Aorta (tissue), 5 donors: ENCODE results near the gene METTL26. TPM values are rescaled to one million over a fixed set of nuclear protein-coding genes. Genes with fewer than 3 reads are reported as not detected.

ENCODE experiments used
- ATAC-seq: fragments of 200-7000 bp; cut with Tn5 transposase; one replicate; pipeline ENCODE4 v1.9.1; 2022; ENCODE audit warnings: moderate library complexity; ENCODE audit not compliant: low FRiP score
- DNase-seq, 2 donors: peaks; one replicate each; pipeline ENCODE4 v3.0.0-alpha.2; 2020
- H3K27ac ChIP-seq, 2 donors: one replicate each; pipeline ENCODE4 v1.5.1; 2013; ENCODE audit warnings: low read length in 2 of 2, mild to moderate bottlenecking in 2 of 2, moderate library complexity in 2 of 2, control low read depth in 1 of 2, inconsistent platforms in 1 of 2, low read depth in 1 of 2
- H3K27me3 ChIP-seq, 2 donors: one replicate each; pipeline ENCODE4 v1.6.1; 2013; ENCODE audit warnings: control low read depth in 1 of 2, low read length in 1 of 2, mild to moderate bottlenecking in 1 of 2, moderate library complexity in 1 of 2; ENCODE audit not compliant: insufficient read depth in 2 of 2, control insufficient read depth in 1 of 2
- H3K36me3 ChIP-seq, 2 donors: one replicate each; pipeline ENCODE4 v1.6.1; 2013; ENCODE audit warnings: control low read depth in 1 of 2, low read length in 1 of 2, mild to moderate bottlenecking in 1 of 2; ENCODE audit not compliant: insufficient read depth in 2 of 2, control insufficient read depth in 1 of 2
- H3K4me1 ChIP-seq, 2 donors: one replicate each; pipeline ENCODE4 v1.6.1; 2013; ENCODE audit warnings: low read length in 2 of 2, control low read depth in 1 of 2, mild to moderate bottlenecking in 1 of 2, moderate library complexity in 1 of 2; ENCODE audit not compliant: insufficient read depth in 2 of 2, control insufficient read depth in 1 of 2
- H3K4me3 ChIP-seq, 2 donors: one replicate each; pipeline ENCODE4 v1.5.1; 2013; ENCODE audit warnings: low read length in 2 of 2, control low read depth in 1 of 2, mild to moderate bottlenecking in 1 of 2
- H3K9me3 ChIP-seq: one replicate; pipeline ENCODE4 v1.6.1; 2013; ENCODE audit warnings: mild to moderate bottlenecking, low read length; ENCODE audit not compliant: control insufficient read depth
- WGBS, 2 donors: extraction: QIAGEN DNeasy Blood & Tissue Kit; methylation state at CpG; one replicate each; pipeline ENCODE4 v1.1.7; 2013; 5-methylcytosine and 5-hydroxymethylcytosine counted together
- intact Hi-C, 2 donors: fragments of 100-400 bp; cut with DNase I; formaldehyde crosslinking; loops; one replicate each; pipeline versions ENCODE4 v1.14.2 to v1.15.0; 2022
- polyA plus RNA-seq, 2 donors: library from polyadenylated mRNA; stranded (reverse); fragments of 200-250 nt; gene quantifications; one replicate each; pipeline ENCODE4 v1.2.3, GENCODE V29; 2013
- total RNA-seq, 2 donors: library from RNA; stranded (reverse); fragmentation: NEBNext Ultra II Directional; extraction: Animal tissue kit (Norgen Biotek cat#: 25700); gene quantifications; one replicate each; pipeline ENCODE4 v1.2.1, GENCODE V29; 2021
- donor health status: healthy with polysubstance abuse.
- donor health status: Bipolar disorder and iron deficiency.
- donor health status: DM: no; HTN: no; CAD: no.
- donor health status: DM: no; HTN: no; CAD: no.
- donor health status: DM: yes; HTN: yes; CAD: no.

Gene METTL26
- total and polyA plus RNA-seq, 4 donors: 45.2 to 158 (median 75.4) TPM

GRCh38 chr16:586645-587590, 49.2 kb downstream of the METTL26 start:
- H3K27ac ChIP-seq: no peak overlapping the region
- H3K4me3 ChIP-seq: no peak overlapping the region
- ATAC-seq (no peak), DNase-seq (no peak)
- no peaks in the 10 kb centered on the region for H3K4me1 ChIP-seq
- no peaks in the 10 kb centered on the region for H3K9me3 ChIP-seq
- no peaks in the 10 kb centered on the region for H3K36me3 ChIP-seq
- WGBS, 2 donors: 56 to 66% methylated on average over 14 of the region's 14 CpGs
- no peaks in the 10 kb centered on the region for H3K27me3 ChIP-seq
- intact Hi-C loops: loop anchor here in 1 of 2 donors (5.0 kb wide), 1 partner anchor 50 kb away; the partner anchor contains the start of gene METTL26

GRCh38 chr16:586047-586644, 50.0 kb downstream of the METTL26 start:
- Histone ChIP-seq H3K4me1 (no peaks in the 10 kb centered on the region), H3K27ac (no peak overlapping the region), H3K4me3 (no peak overlapping the region), H3K27me3 (no peaks in the 10 kb centered on the region), H3K9me3 (no peaks in the 10 kb centered on the region), H3K36me3 (no peaks in the 10 kb centered on the region)
- 21 to 22% methylated on average over 16 of the region's 16 CpGs for WGBS, 2 donors
- intact Hi-C loops: loop anchor here in 1 of 2 donors (5.0 kb wide), 1 partner anchor 51 kb away; the partner anchor contains the start of gene METTL26
- ATAC-seq (no peak), DNase-seq (no peak)

GRCh38 chr16:585351-585750, 50.8 kb downstream of the METTL26 start:
- intact Hi-C loops: loop anchor here in 1 of 2 donors (5.0 kb wide), 1 partner anchor 52 kb away; the partner anchor contains the start of gene METTL26
- Histone ChIP-seq H3K4me1 (no peaks in the 10 kb centered on the region), H3K9me3 (no peaks in the 10 kb centered on the region), H3K4me3 (no peak overlapping the region), H3K27ac (no peak overlapping the region), H3K27me3 (no peaks in the 10 kb centered on the region), H3K36me3 (no peaks in the 10 kb centered on the region)
- ATAC-seq: no peak
- WGBS, 2 donors: 14 to 19% methylated on average over 10 of the region's 10 CpGs
- DNase-seq: no peak

Other genes starting within 250 kb of the METTL26 start
- gene NME4, start 239.1 kb downstream of the METTL26 start, total RNA-seq: 10 to 100 TPM; 65.6 to 81.9 TPM
- gene NME4, start 239.1 kb downstream of the METTL26 start, polyA plus RNA-seq: 100 to 1,000 TPM in 1 of 2 donors, 10 to 100 TPM in 1; 95.5 to 128 TPM
- 10 to 100 TPM; 10.9 to 15.9 TPM for gene DECR2, start 234.4 kb downstream of the METTL26 start, total RNA-seq
- 10 to 100 TPM; 16.2 to 21.8 TPM for gene DECR2, start 234.4 kb downstream of the METTL26 start, polyA plus RNA-seq
- 10 to 100 TPM; 60.5 to 63.3 TPM for gene RAB11FIP3, start 210.7 kb downstream of the METTL26 start, total RNA-seq
- 10 to 100 TPM; 22.0 to 68.8 TPM for gene RAB11FIP3, start 210.7 kb downstream of the METTL26 start, polyA plus RNA-seq
- gene CAPN15, start 108.6 kb downstream of the METTL26 start, total RNA-seq: 10 to 100 TPM; 27.9 to 33.9 TPM
- gene CAPN15, start 108.6 kb downstream of the METTL26 start, polyA plus RNA-seq: 10 to 100 TPM; 15.3 to 24.1 TPM
- not detected for gene PRR35, start 75.9 kb downstream of the METTL26 start, total RNA-seq
- gene PRR35, start 75.9 kb downstream of the METTL26 start, polyA plus RNA-seq: under 1 TPM in 1 of 2 donors, not detected in 1; 0.05 TPM
- gene NHLRC4, start 69.3 kb downstream of the METTL26 start, total RNA-seq: 1 to 10 TPM in 1 of 2 donors, under 1 TPM in 1; 0.52 to 2.2 TPM
- 1 to 10 TPM in 1 of 2 donors, under 1 TPM in 1; 0.25 to 2.6 TPM for gene NHLRC4, start 69.3 kb downstream of the METTL26 start, polyA plus RNA-seq
- gene PIGQ, start 66.3 kb downstream of the METTL26 start, total RNA-seq: 10 to 100 TPM; 25.8 to 38.5 TPM
- 10 to 100 TPM; 10.8 to 92.2 TPM for gene PIGQ, start 66.3 kb downstream of the METTL26 start, polyA plus RNA-seq
- gene RAB40C, start 46.2 kb downstream of the METTL26 start, total RNA-seq: 10 to 100 TPM; 17.9 to 19.6 TPM
- gene RAB40C, start 46.2 kb downstream of the METTL26 start, polyA plus RNA-seq: 10 to 100 TPM in 1 of 2 donors, 1 to 10 TPM in 1; 9.5 to 40.7 TPM
- 1 to 10 TPM in 1 of 2 donors, under 1 TPM in 1; 0.33 to 1.0 TPM for gene WFIKKN1, start 5.3 kb downstream of the METTL26 start, total RNA-seq
- 1 to 10 TPM in 1 of 2 donors, under 1 TPM in 1; 0.63 to 2.2 TPM for gene WFIKKN1, start 5.3 kb downstream of the METTL26 start, polyA plus RNA-seq
- gene MCRIP2, start 5.5 kb upstream of the METTL26 start, total RNA-seq: 10 to 100 TPM; 10.4 to 14.7 TPM
- gene MCRIP2, start 5.5 kb upstream of the METTL26 start, polyA plus RNA-seq: 10 to 100 TPM; 22.9 to 28.9 TPM
- gene WDR90, start 13.1 kb upstream of the METTL26 start, total RNA-seq: 10 to 100 TPM; 21.0 to 25.8 TPM
- gene WDR90, start 13.1 kb upstream of the METTL26 start, polyA plus RNA-seq: 10 to 100 TPM in 1 of 2 donors, 1 to 10 TPM in 1; 7.5 to 60.9 TPM
- gene RHOT2, start 31.8 kb upstream of the METTL26 start, total RNA-seq: 10 to 100 TPM; 79.3 to 93.8 TPM
- gene RHOT2, start 31.8 kb upstream of the METTL26 start, polyA plus RNA-seq: 100 to 1,000 TPM in 1 of 2 donors, 10 to 100 TPM in 1; 27.4 to 356 TPM
- 1 to 10 TPM in 1 of 2 donors, under 1 TPM in 1; 0.88 to 1.3 TPM for gene RHBDL1, start 39.4 kb upstream of the METTL26 start, total RNA-seq
- gene RHBDL1, start 39.4 kb upstream of the METTL26 start, polyA plus RNA-seq: 1 to 10 TPM in 1 of 2 donors, not detected in 1; 1.5 TPM
- gene STUB1, start 44.1 kb upstream of the METTL26 start, total RNA-seq: 10 to 100 TPM; 67.4 to 84.3 TPM
- 100 to 1,000 TPM; 126 to 169 TPM for gene STUB1, start 44.1 kb upstream of the METTL26 start, polyA plus RNA-seq
- 10 to 100 TPM; 46.1 to 51.7 TPM for gene JMJD8, start 48.0 kb upstream of the METTL26 start, total RNA-seq
- 100 to 1,000 TPM in 1 of 2 donors, 10 to 100 TPM in 1; 55.2 to 110 TPM for gene JMJD8, start 48.0 kb upstream of the METTL26 start, polyA plus RNA-seq
- 1 to 10 TPM; 6.7 to 8.4 TPM for gene WDR24, start 54.1 kb upstream of the METTL26 start, total RNA-seq
- 10 to 100 TPM in 1 of 2 donors, 1 to 10 TPM in 1; 4.3 to 10.4 TPM for gene WDR24, start 54.1 kb upstream of the METTL26 start, polyA plus RNA-seq
- gene FBXL16, start 69.5 kb upstream of the METTL26 start, total RNA-seq: under 1 TPM; 0.16 to 0.18 TPM
- not detected for gene FBXL16, start 69.5 kb upstream of the METTL26 start, polyA plus RNA-seq
- 10 to 100 TPM; 22.7 to 26.6 TPM for gene METRN, start 78.8 kb upstream of the METTL26 start, total RNA-seq
- gene METRN, start 78.8 kb upstream of the METTL26 start, polyA plus RNA-seq: 10 to 100 TPM; 26.7 to 61.3 TPM
- gene ANTKMT, start 84.8 kb upstream of the METTL26 start, total RNA-seq: 10 to 100 TPM; 18.6 to 25.7 TPM
- gene ANTKMT, start 84.8 kb upstream of the METTL26 start, polyA plus RNA-seq: 10 to 100 TPM; 13.1 to 33.0 TPM
- gene CCDC78, start 90.1 kb upstream of the METTL26 start, total RNA-seq: 1 to 10 TPM in 1 of 2 donors, under 1 TPM in 1; 0.39 to 1.7 TPM
- gene CCDC78, start 90.1 kb upstream of the METTL26 start, polyA plus RNA-seq: under 1 TPM in 1 of 2 donors, not detected in 1; 0.97 TPM
- 1 to 10 TPM; 2.4 to 3.8 TPM for gene HAGHL, start 90.8 kb upstream of the METTL26 start, total RNA-seq
- gene HAGHL, start 90.8 kb upstream of the METTL26 start, polyA plus RNA-seq: 10 to 100 TPM in 1 of 2 donors, 1 to 10 TPM in 1; 2.8 to 22.5 TPM
- gene CIAO3, start 104.7 kb upstream of the METTL26 start, total RNA-seq: 10 to 100 TPM; 21.8 to 22.4 TPM
- 10 to 100 TPM; 12.4 to 35.9 TPM for gene CIAO3, start 104.7 kb upstream of the METTL26 start, polyA plus RNA-seq
- under 1 TPM; 0.33 to 0.52 TPM for gene MSLN, start 124.4 kb upstream of the METTL26 start, total RNA-seq
- gene MSLN, start 124.4 kb upstream of the METTL26 start, polyA plus RNA-seq: 1 to 10 TPM; 1.5 to 2.1 TPM
- gene RPUSD1, start 152.1 kb upstream of the METTL26 start, total RNA-seq: 10 to 100 TPM; 12.1 to 13.5 TPM
- 10 to 100 TPM in 1 of 2 donors, 1 to 10 TPM in 1; 6.8 to 20.3 TPM for gene RPUSD1, start 152.1 kb upstream of the METTL26 start, polyA plus RNA-seq
- 10 to 100 TPM in 1 of 2 donors, 1 to 10 TPM in 1; 7.1 to 14.3 TPM for gene CHTF18, start 152.3 kb upstream of the METTL26 start, total RNA-seq
- gene CHTF18, start 152.3 kb upstream of the METTL26 start, polyA plus RNA-seq: 10 to 100 TPM in 1 of 2 donors, 1 to 10 TPM in 1; 3.0 to 56.9 TPM
- gene GNG13, start 164.4 kb upstream of the METTL26 start, total RNA-seq: not detected
- not detected for gene GNG13, start 164.4 kb upstream of the METTL26 start, polyA plus RNA-seq